K562 (cell line): ENCODE results near the gene NOSTRIN. TPM values are rescaled to one million over a fixed set of nuclear protein-coding genes. Genes with fewer than 3 reads are reported as not detected.

Source experiments
- ATAC-seq: fragments of 200-7000 bp; cut with Tn5 transposase; 3 replicates; pipeline ENCODE4 v1.9.1; 2020; ENCODE audit warnings: moderate library complexity
- BruUV-seq: library from RNA; stranded (reverse); fragments of 400-500 nt; replicated peaks from 2 replicates; lab custom pipeline; 2021; lab: Mats Ljungman, UMichigan
- CTCF ChIA-PET: fragments of 300-600 bp; formaldehyde crosslinking; extraction: SDS; loops from one replicate; lab custom pipeline; 2021; ENCODE audit warnings: low intra/inter-chr PET ratio; lab: Yijun Ruan, JAX
- POLR2A ChIA-PET: fragments of 300-600, 350-650 bp; sonication (Branson Sonifier 250); formaldehyde crosslinking; extraction: SDS; loops from one replicate; lab custom pipeline; 2021; ENCODE audit warnings: antibody characterized with exemption, inconsistent platforms; lab: Yijun Ruan, JAX
- DNase-seq, 4 experiments: peaks; one replicate each; pipeline versions ENCODE4 v3.0.0 to v3.0.0-alpha.2; 2011 to 2018; ENCODE audit warnings: low spot score in 3 of 4, mixed read lengths in 3 of 4; ENCODE audit errors: extremely low read depth in 1 of 4
- FAIRE-seq: peaks from 2 replicates; lab custom pipeline; 2011; peaks lifted over from hg19 to GRCh38; lab: Jason Lieb, UNC
- H2AFZ ChIP-seq: 2 replicates; pipeline ENCODE4 v1.6.0; 2011; ENCODE audit warnings: low read depth, low read length, control low read depth, inconsistent platforms
- H3K27ac ChIP-seq: fragments of 200-600 bp; 3 replicates; pipeline ENCODE4 v1.8.0; 2011; ENCODE audit warnings: low read depth, mild to moderate bottlenecking, control low read depth, inconsistent platforms, low read length, moderate library complexity, mixed read lengths; ENCODE audit errors: extremely low read depth
- H3K27me3 ChIP-seq, 2 experiments: fragments of 300-600 bp in 1 of 2; 2 replicates in 1 of 2; 3 replicates in 1 of 2; pipeline versions ENCODE4 v1.6.0 to v1.8.0; 2011; ENCODE audit warnings: inconsistent platforms in 2 of 2, low read length in 2 of 2, mild to moderate bottlenecking in 1 of 2, mixed read lengths in 1 of 2, moderate library complexity in 1 of 2; ENCODE audit not compliant: control insufficient read depth in 2 of 2, insufficient read depth in 2 of 2
- H3K36me3 ChIP-seq: fragments of 300-600 bp; 3 replicates; pipeline ENCODE4 v1.8.0; 2011; ENCODE audit warnings: mild to moderate bottlenecking, low read length, inconsistent platforms; ENCODE audit not compliant: control insufficient read depth, insufficient read depth
- H3K4me1 ChIP-seq, 2 experiments: fragments of 200-600 bp in 1 of 2; replicated peaks in 1 of 2; 2 replicates in 1 of 2; 3 replicates in 1 of 2; pipeline versions ENCODE4 v1.5.1 to v1.8.0; 2011; ENCODE audit warnings: inconsistent platforms in 2 of 2, low read length in 2 of 2, mild to moderate bottlenecking in 1 of 2, mixed read lengths in 1 of 2, moderate library complexity in 1 of 2; ENCODE audit not compliant: control insufficient read depth in 2 of 2, insufficient read depth in 2 of 2
- H3K4me2 ChIP-seq: 2 replicates; pipeline ENCODE4 v1.6.1; 2011; ENCODE audit warnings: low read length, control low read depth, inconsistent platforms, mixed read lengths; ENCODE audit not compliant: insufficient read depth
- H3K4me3 ChIP-seq: fragments of 200-600 bp; sonication (generic), shearing (Covaris generic); 2 replicates; pipeline ENCODE4 v1.5.1; 2016; ENCODE audit warnings: control low read depth, inconsistent platforms
- H3K79me2 ChIP-seq: fragments of 200-600 bp; 3 replicates; pipeline ENCODE4 v1.8.0; 2011; ENCODE audit warnings: low read length, inconsistent platforms; ENCODE audit not compliant: control insufficient read depth, insufficient read depth
- H3K9ac ChIP-seq, 2 experiments: 2 replicates each; pipeline versions ENCODE4 v1.6.0 to v1.6.1; 2011; ENCODE audit warnings: low read depth in 2 of 2, low read length in 2 of 2, control low read depth in 1 of 2, inconsistent platforms in 1 of 2, mild to moderate bottlenecking in 1 of 2, mixed read lengths in 1 of 2; ENCODE audit not compliant: insufficient read depth in 1 of 2
- H3K9me1 ChIP-seq: one replicate; pipeline ENCODE4 v1.6.0; 2011; ENCODE audit warnings: inconsistent platforms, mild to moderate bottlenecking, low read length, moderate library complexity; ENCODE audit not compliant: control insufficient read depth, insufficient read depth
- H3K9me3 ChIP-seq: replicated peaks from 2 replicates; pipeline ENCODE4 v1.5.1; 2011; ENCODE audit warnings: low read depth, low read length, inconsistent platforms; ENCODE audit not compliant: control insufficient read depth, insufficient read depth
- H4K20me1 ChIP-seq: replicated peaks from 2 replicates; pipeline ENCODE4 v1.6.1; 2011; ENCODE audit warnings: low read length, inconsistent platforms, mixed read lengths; ENCODE audit not compliant: control insufficient read depth, insufficient read depth
- CCAR2 ChIP-seq: fragments of 200-400 bp; formaldehyde crosslinking; IDR thresholded peaks from 2 replicates; pipeline ENCODE4 v1.6.1; 2017; ENCODE audit warnings: mild to moderate bottlenecking, low read depth, low read length
- FUS ChIP-seq: fragments of 200-400 bp; formaldehyde crosslinking; optimal IDR thresholded peaks from 2 replicates; pipeline ENCODE3; 2017; ENCODE audit warnings: low read depth, low read length
- HCFC1 ChIP-seq: IDR thresholded peaks from 2 replicates; pipeline ENCODE4 v1.6.1; 2012; ENCODE audit warnings: low read depth, low read length, improper control_type of control experiment
- HNRNPUL1 ChIP-seq: fragments of 200-400 bp; formaldehyde crosslinking; IDR thresholded peaks from 2 replicates; pipeline ENCODE4 v1.6.1; 2017; ENCODE audit warnings: low read length
- NCOA1 ChIP-seq: fragments of 450-650 bp; IDR thresholded peaks from 2 replicates; pipeline ENCODE4 v1.6.1; 2016; ENCODE audit warnings: low read depth
- NFATC3 ChIP-seq: fragments of 450-650 bp; IDR thresholded peaks from 2 replicates; pipeline ENCODE4 v1.6.1; 2017; ENCODE audit warnings: mild to moderate bottlenecking
- TFE3 ChIP-seq: fragments of 450-650 bp; formaldehyde crosslinking; IDR thresholded peaks from 2 replicates; pipeline ENCODE4 v1.4.0; 2020; ENCODE audit warnings: mild to moderate bottlenecking, mixed read lengths
- TOE1 ChIP-seq, 2 experiments: fragments of 450-650 bp in 1 of 2; sonication (generic) in 1 of 2; formaldehyde crosslinking in 1 of 2; IDR thresholded peaks; 2 replicates each; pipeline versions ENCODE4 v1.7.1 to v1.8.0; 2016 to 2022; ENCODE audit warnings: borderline replicate concordance in 2 of 2, mild to moderate bottlenecking in 2 of 2, antibody characterized with exemption in 1 of 2, inconsistent platforms in 1 of 2, low read depth in 1 of 2, missing genetic modification reagents in 1 of 2, moderate library complexity in 1 of 2
- UBTF ChIP-seq, 2 experiments: IDR thresholded peaks; 2 replicates each; pipeline ENCODE4 v1.6.1; 2012; ENCODE audit warnings: improper control_type of control experiment in 2 of 2, low read depth in 2 of 2, low read length in 2 of 2, borderline replicate concordance in 1 of 2
- ZC3H11A ChIP-seq: IDR thresholded peaks from 2 replicates; pipeline ENCODE4 v1.6.1; 2012; ENCODE audit warnings: low read depth, low read length, improper control_type of control experiment
- ZNF239 ChIP-seq: fragments of 250-450 bp; sonication (Bioruptor Pico); IDR thresholded peaks from 2 replicates; pipeline ENCODE4 v1.4.0; 2020; ENCODE audit warnings: mild to moderate bottlenecking
- ZNF695 ChIP-seq: fragments of 450-650 bp; formaldehyde crosslinking; IDR thresholded peaks from 2 replicates; pipeline ENCODE4 v1.4.0; 2020; ENCODE audit warnings: mild to moderate bottlenecking, moderate library complexity
- WGBS: fragments of 100-300 bp; shearing (Covaris generic); methylation state at CpG from one replicate; pipeline ENCODE4 v1.1.6; 2016; ENCODE audit warnings: low coverage, mixed read lengths; ENCODE audit not compliant: insufficient coverage; ENCODE audit errors: missing lambda C conversion rate; 5-methylcytosine and 5-hydroxymethylcytosine counted together
- in situ Hi-C: fragments of 300-500 bp; cut with MboI; formaldehyde crosslinking; loops from 4 replicates; pipeline ENCODE4 v1.15.0; 2018; ENCODE audit warnings: inconsistent platforms, mixed read lengths
- intact Hi-C: fragments of 100-400 bp; cut with micrococcal nuclease; formaldehyde crosslinking; loops from 2 replicates; pipeline ENCODE4 v1.14.2; 2022
- polyA plus RNA-seq, 8 experiments: library from polyadenylated mRNA; depleted of rRNA in 4 of 8; stranded (reverse) in 5 of 8; unstranded in 3 of 8; fragments of >200 nt; fragmentation: Nextera tagmentation in 2 of 8; fragmentation: Illumina TruSeq in 1 of 8; extraction: Ambion mirVana in 2 of 8; extraction: Trizol in 1 of 8; gene quantifications; 2 replicates each; pipeline versions ENCODE4 v1.2.1 to v1.2.3, GENCODE V29; 2011 to 2014; ENCODE audit warnings: inconsistent platforms in 1 of 8, missing spikeins in 1 of 8
- total RNA-seq, 7 experiments: library from RNA; depleted of rRNA in 6 of 7; stranded (reverse); fragments of >200 nt in 6 of 7; fragmentation: Illumina TruSeq in 2 of 7; extraction: Trizol in 2 of 7; gene quantifications; 2 replicates each; pipeline versions ENCODE4 v1.2.1 to v1.2.3, GENCODE V29; 2011 to 2021; ENCODE audit warnings: low replicate concordance in 1 of 7
- TF ChIP-seq, protein P1 (sequence below): sonication (generic); formaldehyde crosslinking; IDR thresholded peaks from 2 replicates; pipeline ENCODE4 v1.8.1; 2023; ENCODE audit warnings: mild to moderate bottlenecking, missing genetic modification reagents
- TF ChIP-seq, protein P2 (sequence below): IDR thresholded peaks from 2 replicates; pipeline ENCODE4 v1.6.1; 2011; ENCODE audit not compliant: insufficient read length; ENCODE audit errors: extremely low read depth

Gene NOSTRIN
- total and polyA plus RNA-seq, 9 of the 15 experiments (the other 6 are each of a cell fraction or from before 2014, with no cell fraction given) = 26.7 to 82.9 (median 56.3) TPM

DNA sequence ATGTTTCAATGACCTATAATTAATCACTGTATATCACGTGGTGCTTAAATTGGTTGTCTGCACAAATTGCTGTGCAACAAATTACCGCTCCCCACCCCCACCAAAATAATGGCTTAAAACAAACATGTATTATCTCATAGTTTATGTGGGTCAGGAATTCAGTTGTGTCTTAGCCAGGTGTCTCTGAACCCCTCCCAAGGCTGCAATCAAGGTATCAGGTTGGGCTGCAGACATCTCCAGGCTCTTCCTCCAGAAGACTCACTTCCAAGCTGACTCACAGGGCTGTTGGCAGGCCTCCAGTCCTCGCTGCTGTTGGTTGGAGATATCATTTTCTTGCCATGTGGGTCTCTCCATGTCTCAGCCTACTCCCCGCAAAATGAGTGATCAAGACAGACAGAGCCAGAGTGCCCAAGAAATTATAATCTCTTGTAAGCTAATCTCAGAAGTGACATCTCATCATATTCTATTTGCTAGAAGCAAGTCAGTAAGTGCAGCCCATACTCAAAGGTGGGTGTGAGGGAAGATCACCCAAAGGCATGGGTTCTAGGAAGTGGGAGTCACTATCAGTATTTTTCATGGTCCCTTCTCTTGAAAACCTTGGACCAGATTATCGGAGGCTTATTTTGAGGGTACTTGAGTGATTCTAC, 49.4 kb downstream of the NOSTRIN start:
- Histone ChIP-seq H3K4me1 (peaks cover 12 to 37% of the 10 kb centered on the region in 2 experiments), H2AFZ (no peak overlapping the region), H3K36me3 (peaks cover 57% of the 10 kb centered on the region), H3K9ac (no peak overlapping the region), H3K79me2 (no peaks in the 10 kb centered on the region), H3K27me3 (no peaks in the 10 kb centered on the region; a peak in 1 of 5 replicates), H3K27ac (peak overlapping the region; percentile 76), H3K9me3 (no peaks in the 10 kb centered on the region; the same call in 1 of the 2 replicates), H3K4me2 (peak overlapping the region; percentile 41; the same call in 1 of the 2 replicates), H4K20me1 (no peaks in the 10 kb centered on the region; the same call in 1 of the 2 replicates), H3K4me3 (no peak overlapping the region), H3K9me1 (no peaks in the 10 kb centered on the region)
- ATAC-seq = peak; percentile 94
- in situ Hi-C loops = no loop called here
- ChIA-PET CTCF (interaction anchor here (0.7 kb wide), 1 partner anchor 69 kb away, joined by 3 read pairs; no protein-coding TSS in a partner anchor), POLR2A (interaction anchor here (0.6 to 1.8 kb wide), 7 partner anchors 9 to 422 kb away, joined by 3 to 6 read pairs (median 3); partner anchors contain the start of gene SPC25)
- no TSS peak for BruUV-seq
- 3% methylated on average over 5 of the region's 5 CpGs for WGBS
- intact Hi-C loops = loop anchor here (1.0 to 5.0 kb wide), 4 partner anchors 69 to 139 kb away; no protein-coding TSS in a partner anchor
- DNase-seq = peak; percentile 74 to 100 (median 86)
- FAIRE-seq = peak; percentile 100
- TF ChIP-seq HCFC1 (peak; percentile 37), NFATC3 (0 out of 2 replicates have a peak, but pooled peaks have one; percentile 11), ZNF695 (CRISPR knock-in tag) (no peak), TFE3 (CRISPR knock-in tag) (peak; percentile 80), NCOA1 (peak; percentile 80; the same call in 1 of the 2 replicates), CCAR2 (no peak), ZC3H11A (0 out of 2 replicates have a peak, but pooled peaks have one; percentile 70), ZNF239 (CRISPR knock-in tag) (no peak), UBTF (IDR thresholded peaks at IDR 0.05; ENCODE audit: borderline replicate concordance in 1 of 2, low read depth in 2 of 2, low read length in 2 of 2) (peak in 1 of 2 experiments; percentile 63; a peak in 1 of 4 replicates), TOE1 (IDR thresholded peaks at IDR 0.05; ENCODE audit: borderline replicate concordance) (peak; percentile 73; the same call in 1 of the 2 replicates), TOE1 (CRISPR knock-in tag; IDR thresholded peaks at IDR 0.05; ENCODE audit: borderline replicate concordance, low read depth) (no peak), HNRNPUL1 (no peak), FUS (no peak)
- TF ChIP-seq, protein P1, sequence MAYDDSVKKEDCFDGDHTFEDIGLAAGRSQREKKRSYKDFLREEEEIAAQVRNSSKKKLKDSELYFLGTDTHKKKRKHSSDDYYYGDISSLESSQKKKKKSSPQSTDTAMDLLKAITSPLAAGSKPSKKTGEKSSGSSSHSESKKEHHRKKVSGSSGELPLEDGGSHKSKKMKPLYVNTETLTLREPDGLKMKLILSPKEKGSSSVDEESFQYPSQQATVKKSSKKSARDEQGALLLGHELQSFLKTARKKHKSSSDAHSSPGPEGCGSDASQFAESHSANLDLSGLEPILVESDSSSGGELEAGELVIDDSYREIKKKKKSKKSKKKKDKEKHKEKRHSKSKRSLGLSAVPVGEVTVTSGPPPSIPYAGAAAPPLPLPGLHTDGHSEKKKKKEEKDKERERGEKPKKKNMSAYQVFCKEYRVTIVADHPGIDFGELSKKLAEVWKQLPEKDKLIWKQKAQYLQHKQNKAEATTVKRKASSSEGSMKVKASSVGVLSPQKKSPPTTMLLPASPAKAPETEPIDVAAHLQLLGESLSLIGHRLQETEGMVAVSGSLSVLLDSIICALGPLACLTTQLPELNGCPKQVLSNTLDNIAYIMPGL = no peak
- TF ChIP-seq, protein P2, sequence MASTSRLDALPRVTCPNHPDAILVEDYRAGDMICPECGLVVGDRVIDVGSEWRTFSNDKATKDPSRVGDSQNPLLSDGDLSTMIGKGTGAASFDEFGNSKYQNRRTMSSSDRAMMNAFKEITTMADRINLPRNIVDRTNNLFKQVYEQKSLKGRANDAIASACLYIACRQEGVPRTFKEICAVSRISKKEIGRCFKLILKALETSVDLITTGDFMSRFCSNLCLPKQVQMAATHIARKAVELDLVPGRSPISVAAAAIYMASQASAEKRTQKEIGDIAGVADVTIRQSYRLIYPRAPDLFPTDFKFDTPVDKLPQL = no peak
